Keratinocyte (primary cell): ENCODE results near the gene RALGAPA2.

Experiments
- CTCF ChIP-seq, 3 experiments: IDR thresholded peaks in 1 of 3; conservative IDR thresholded peaks in 1 of 3; optimal IDR thresholded peaks in 1 of 3; 2 replicates in 2 of 3; 3 replicates in 1 of 3; pipeline versions ENCODE3 to v1.5.1; 2011; ENCODE audit warnings: low read length in 3 of 3, mild to moderate bottlenecking in 3 of 3, moderate library complexity in 2 of 3, control low read depth in 1 of 3, inconsistent platforms in 1 of 3; ENCODE audit not compliant: insufficient read depth in 2 of 3; ENCODE audit errors: extremely low read depth in 1 of 3
- EZH2 ChIP-seq: IDR thresholded peaks from one replicate; pipeline ENCODE4 v1.6.1; 2012; ENCODE audit warnings: inconsistent platforms, mild to moderate bottlenecking, low read length, moderate library complexity

DNA sequence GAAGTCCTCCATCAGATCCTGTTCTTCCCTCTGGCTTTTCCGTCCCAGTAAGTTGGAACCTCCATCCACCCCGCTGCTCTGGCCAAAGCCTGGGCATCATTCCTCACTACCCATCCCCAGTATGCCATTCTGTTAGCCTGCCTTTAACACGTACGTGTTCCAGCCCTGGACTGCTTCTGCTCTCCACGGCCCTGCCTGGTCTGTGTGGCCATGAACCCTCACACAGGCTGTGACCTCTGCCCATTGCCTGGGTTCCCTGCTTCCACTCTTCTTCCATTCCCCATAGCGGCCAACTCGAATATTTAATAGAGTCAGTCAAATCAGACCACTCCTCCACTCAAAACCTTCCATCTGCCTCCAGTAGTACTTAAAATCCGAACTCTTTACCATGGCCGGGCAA is 29.4 kb downstream of the RALGAPA2 start:
- TF ChIP-seq CTCF (optimal IDR thresholded peaks at IDR 0.05 in 1 of 3, IDR thresholded peaks at IDR 0.05 in 1 of 3, conservative IDR thresholded peaks at IDR 0.05 in 1 of 3; ENCODE audit: extremely low read depth in 1 of 3, insufficient read depth in 2 of 3, low read length in 3 of 3) (no peak), EZH2 (no peak)
